ENCODE measurements around the gene HECW1. TPM values are rescaled to one million over a fixed set of nuclear protein-coding genes. Genes with fewer than 3 reads are reported as not detected.

HECW1 gene
- total and polyA plus RNA-seq, 4 donors = 0.05 TPM; not detected in 3

GRCh38 chr7:43612599-43613589 is 500.4 kb downstream of the HECW1 start:
- TF ChIP-seq FOXA2 (IDR thresholded peaks at IDR 0.05) (no peak), RXRA (IDR thresholded peaks at IDR 0.05) (no peak), TAF1 (conservative IDR thresholded peaks at IDR 0.05) (no peak), FOXA1 (IDR thresholded peaks at IDR 0.05) (no peak), HNF4G (IDR thresholded peaks at IDR 0.05) (no peak), GABPA (IDR thresholded peaks at IDR 0.05 in 1 of 2, conservative IDR thresholded peaks at IDR 0.05 in 1 of 2) (no peak), EGR1 (IDR thresholded peaks at IDR 0.05; ENCODE audit: low read depth in 2 of 2) (no peak), NR2F2 (IDR thresholded peaks at IDR 0.05) (no peak), SP1 (IDR thresholded peaks at IDR 0.05) (no peak), RAD21 (IDR thresholded peaks at IDR 0.05) (no peak), YY1 (IDR thresholded peaks at IDR 0.05) (no peak), HNF4A (conservative IDR thresholded peaks at IDR 0.05) (no peak), REST (IDR thresholded peaks at IDR 0.05) (no peak), CTCF (IDR thresholded peaks at IDR 0.05; ENCODE audit: low read depth, low read length, missing input control) (no peak), JUND (IDR thresholded peaks at IDR 0.05) (no peak)
- TF ChIP-seq, protein P1, sequence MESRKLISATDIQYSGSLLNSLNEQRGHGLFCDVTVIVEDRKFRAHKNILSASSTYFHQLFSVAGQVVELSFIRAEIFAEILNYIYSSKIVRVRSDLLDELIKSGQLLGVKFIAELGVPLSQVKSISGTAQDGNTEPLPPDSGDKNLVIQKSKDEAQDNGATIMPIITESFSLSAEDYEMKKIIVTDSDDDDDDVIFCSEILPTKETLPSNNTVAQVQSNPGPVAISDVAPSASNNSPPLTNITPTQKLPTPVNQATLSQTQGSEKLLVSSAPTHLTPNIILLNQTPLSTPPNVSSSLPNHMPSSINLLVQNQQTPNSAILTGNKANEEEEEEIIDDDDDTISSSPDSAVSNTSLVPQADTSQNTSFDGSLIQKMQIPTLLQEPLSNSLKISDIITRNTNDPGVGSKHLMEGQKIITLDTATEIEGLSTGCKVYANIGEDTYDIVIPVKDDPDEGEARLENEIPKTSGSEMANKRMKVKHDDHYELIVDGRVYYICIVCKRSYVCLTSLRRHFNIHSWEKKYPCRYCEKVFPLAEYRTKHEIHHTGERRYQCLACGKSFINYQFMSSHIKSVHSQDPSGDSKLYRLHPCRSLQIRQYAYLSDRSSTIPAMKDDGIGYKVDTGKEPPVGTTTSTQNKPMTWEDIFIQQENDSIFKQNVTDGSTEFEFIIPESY (IDR thresholded peaks at IDR 0.05) = no peak
- TF ChIP-seq, protein P2, sequence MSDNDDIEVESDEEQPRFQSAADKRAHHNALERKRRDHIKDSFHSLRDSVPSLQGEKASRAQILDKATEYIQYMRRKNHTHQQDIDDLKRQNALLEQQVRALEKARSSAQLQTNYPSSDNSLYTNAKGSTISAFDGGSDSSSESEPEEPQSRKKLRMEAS (IDR thresholded peaks at IDR 0.05) = no peak
- Histone ChIP-seq H3K4me1 (ENCODE audit: control insufficient read depth in 4 of 4, insufficient read depth in 4 of 4, low read length in 3 of 4) (no peaks in the 10 kb centered on the region), H3K9ac (ENCODE audit: low read depth in 1 of 2, low read length in 2 of 2) (no peak overlapping the region), H3K27me3 (ENCODE audit: control insufficient read depth in 4 of 4, insufficient read depth in 4 of 4, low read length in 3 of 4) (no peaks in the 10 kb centered on the region), H3K36me3 (ENCODE audit: control insufficient read depth in 4 of 4, insufficient read depth in 3 of 4, low read depth in 1 of 4, low read length in 3 of 4) (peaks cover 3 to 15% (median 8%) of the 10 kb centered on the region in 4 donors), H3K4me3 (ENCODE audit: low read depth in 1 of 3, low read length in 3 of 3) (no peak overlapping the region), H3K9me3 (ENCODE audit: control insufficient read depth in 4 of 4, low read length in 3 of 4) (no peaks in the 10 kb centered on the region), H3K27ac (ENCODE audit: low read depth in 1 of 2, low read length in 2 of 2) (no peak overlapping the region)
- DNase-seq (ENCODE audit: low spot score) = no peak
- WGBS = 87% methylated on average over 3 of the region's 3 CpGs

Small RNA genes lying within 50 kb of the gene (small RNA-seq; reads per million reads assigned to genes)
- gene MIR3943 = not detected
- not detected for gene RF00019
- gene RNU6-575P = not detected
- not detected for gene RNU7-35P

Other genes with a start within 250 kb of the HECW1 start
- gene C7orf25, start 200.6 kb upstream of the HECW1 start, total RNA-seq = 1 to 10 TPM; 1.4 to 7.4 TPM
- gene C7orf25, start 200.6 kb upstream of the HECW1 start, polyA plus RNA-seq = 1 to 10 TPM in 1 of 2 donors, under 1 TPM in 1; 0.88 to 2.9 TPM
- 10 to 100 TPM; 24.8 to 64.2 TPM for gene PSMA2, start 180.5 kb upstream of the HECW1 start, total RNA-seq
- 100 to 1,000 TPM in 1 of 2 donors, 10 to 100 TPM in 1; 83.3 to 221 TPM for gene PSMA2, start 180.5 kb upstream of the HECW1 start, polyA plus RNA-seq
- 10 to 100 TPM; 23.6 to 42.1 TPM for gene MRPL32, start 180.3 kb upstream of the HECW1 start, total RNA-seq
- 10 to 100 TPM; 53.6 to 94.7 TPM for gene MRPL32, start 180.3 kb upstream of the HECW1 start, polyA plus RNA-seq